HS-5 (cell line): ENCODE data around the gene RXFP4.

ENCODE experiments used
- DNase-seq: peaks from one replicate; pipeline ENCODE4 v3.0.0-alpha.2; 2012; ENCODE audit warnings: low read depth

Gene RXFP4

GRCh38 chr1:155931332-155932038 is 10.0 kb upstream of the RXFP4 start:
- DNase-seq = no peak

DNA sequence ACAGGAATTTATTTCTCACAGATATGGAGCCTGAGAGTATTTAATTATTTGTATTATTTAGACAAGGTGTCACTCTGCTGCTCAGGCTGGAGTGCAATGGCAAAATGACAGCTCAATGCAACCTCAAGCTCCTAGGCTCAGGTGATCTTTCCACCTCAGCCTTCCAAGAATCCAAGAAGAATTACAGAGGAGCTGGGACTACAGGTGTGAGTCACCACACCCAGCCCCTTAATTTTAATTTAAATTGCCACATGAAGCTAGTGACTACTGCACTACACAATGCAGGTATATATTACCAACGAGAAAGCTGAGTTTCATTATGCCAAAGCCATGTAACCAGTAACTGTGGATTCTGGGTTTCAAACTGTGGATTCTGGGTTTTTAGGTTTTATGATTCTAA is 9.4 kb upstream of the RXFP4 start:
- DNase-seq = no peak

DNA sequence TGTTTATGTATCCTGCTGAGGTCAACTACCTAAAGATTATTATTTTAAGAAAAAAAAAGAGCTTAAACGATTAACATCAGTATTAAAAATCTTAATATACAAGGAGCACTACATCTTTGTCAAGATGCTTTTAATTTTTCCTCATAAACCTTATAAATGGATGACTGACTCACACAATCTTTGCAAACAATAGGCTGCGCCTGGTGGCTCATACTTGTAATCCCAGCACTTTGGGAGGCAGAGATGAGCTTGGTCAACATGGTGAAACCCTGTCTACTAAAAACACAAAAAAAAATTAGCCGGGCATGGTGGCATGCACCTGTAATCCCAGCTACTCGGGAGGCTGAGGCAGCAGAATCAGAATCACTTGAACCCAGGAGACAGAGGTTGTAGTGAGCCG is 9.0 kb upstream of the RXFP4 start:
- no peak for DNase-seq

DNA sequence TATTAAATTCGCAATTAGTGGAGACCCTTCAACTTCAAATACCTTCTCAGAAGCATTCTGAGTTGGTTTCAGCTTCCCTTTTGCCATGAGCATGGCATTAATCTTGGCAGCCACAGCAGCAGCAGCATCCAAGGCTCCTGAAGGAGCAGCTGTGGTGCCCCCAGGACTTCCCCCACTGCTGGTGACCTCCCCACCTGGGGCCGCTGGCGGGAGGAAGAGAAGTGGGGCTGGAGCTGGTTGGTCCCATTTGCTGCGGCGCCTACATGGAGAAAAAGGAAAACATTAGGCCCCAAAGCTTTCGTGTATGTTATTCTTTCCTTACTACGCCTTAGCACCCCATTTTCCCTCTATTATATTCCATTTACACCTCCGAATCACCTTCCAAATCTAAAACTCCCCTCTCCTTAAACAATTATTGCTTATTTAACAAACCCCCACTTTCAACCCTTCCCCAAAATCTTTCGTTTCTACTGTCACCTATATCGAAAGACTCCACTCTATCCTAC is 7.8 kb upstream of the RXFP4 start:
- DNase-seq = no peak

DNA sequence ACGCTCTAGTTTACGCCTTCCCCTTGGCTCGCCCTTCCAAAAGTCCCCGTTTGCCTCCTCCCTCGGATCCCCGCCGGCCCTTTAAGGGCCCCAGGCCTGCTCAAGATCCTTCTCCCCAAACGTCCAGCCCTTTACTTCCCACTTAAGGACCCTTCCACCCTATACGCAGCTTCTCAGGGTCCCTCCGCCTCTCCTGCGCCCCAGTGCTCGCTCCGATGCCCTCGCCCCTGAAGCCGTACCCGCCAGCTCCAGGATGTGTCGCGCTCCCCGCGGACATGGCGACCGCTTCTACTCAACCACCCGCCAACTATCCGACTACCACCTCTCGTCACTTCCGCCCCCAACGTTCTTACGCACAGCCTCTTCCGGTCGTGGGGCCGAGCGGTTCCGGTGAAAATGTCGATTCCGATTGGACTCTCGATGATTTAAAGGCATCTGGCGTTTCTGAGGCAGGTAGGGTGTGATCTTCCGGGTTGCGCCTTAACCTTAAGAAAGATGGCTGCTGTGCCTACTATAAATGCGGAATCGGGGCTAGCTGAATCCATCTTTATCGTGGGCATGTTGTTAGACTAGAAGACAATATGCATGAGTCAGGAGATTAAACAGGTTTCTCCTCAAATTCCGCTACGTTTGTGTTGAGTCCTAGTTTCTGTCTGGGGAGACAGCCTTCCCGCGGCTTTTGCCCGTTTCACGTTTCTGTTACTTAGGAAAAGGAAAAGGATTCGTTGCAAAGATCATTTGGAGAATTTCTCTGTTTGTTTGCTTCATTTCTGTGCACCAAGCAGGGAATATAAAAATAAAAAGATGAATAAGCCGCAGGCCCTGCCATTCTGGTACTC is 7.1 kb upstream of the RXFP4 start, which contains the start of gene KHDC4:
TSS of gene KHDC4 (minus strand) at position 317 of the 839 bp plus-strand sequence. CDS start at position 277, 40 bp downstream.
- DNase-seq = peak; percentile 94

DNA sequence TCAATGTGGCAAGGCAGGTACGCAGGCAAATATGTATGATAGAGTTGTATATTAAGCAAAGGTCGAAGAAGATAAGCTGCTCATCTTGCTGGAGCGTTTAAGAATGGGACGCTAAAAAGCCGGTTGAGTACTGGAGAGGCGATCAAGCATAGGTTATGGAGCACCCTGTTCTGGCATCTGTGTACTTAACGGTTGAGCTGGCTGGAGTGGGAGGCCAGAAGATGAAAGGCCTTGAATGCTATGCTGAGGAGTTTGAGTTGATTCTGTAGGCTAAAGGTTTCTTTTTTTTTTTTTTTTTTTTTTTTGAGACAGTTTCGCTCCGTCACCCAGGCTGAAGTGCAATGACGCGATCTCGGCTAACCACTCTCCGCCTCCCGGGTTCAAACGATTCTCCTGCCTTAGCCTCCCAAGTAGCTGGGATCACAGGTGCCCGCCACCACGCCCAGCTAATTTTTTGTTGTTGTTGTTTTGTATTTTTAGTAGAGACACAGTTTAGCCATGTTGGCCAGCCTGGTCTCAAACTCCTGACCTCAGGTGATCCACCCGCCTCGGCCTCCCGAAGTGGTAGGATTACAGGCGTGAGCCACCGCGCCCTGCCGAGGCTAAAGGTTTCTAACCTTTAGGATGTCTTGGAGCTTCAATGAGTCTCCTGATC is 6.4 kb upstream of the RXFP4 start:
- no peak for DNase-seq

GRCh38 chr1:155938220-155938627 is 3.2 kb upstream of the RXFP4 start:
- no peak for DNase-seq

- no peak for DNase-seq
Observed at GRCh38 chr1:155940482-155940992, 901 bp upstream of the RXFP4 start.

- no peak for DNase-seq
Observed at GRCh38 chr1:155941845-155942531, 550 bp downstream of the RXFP4 start.

DNA sequence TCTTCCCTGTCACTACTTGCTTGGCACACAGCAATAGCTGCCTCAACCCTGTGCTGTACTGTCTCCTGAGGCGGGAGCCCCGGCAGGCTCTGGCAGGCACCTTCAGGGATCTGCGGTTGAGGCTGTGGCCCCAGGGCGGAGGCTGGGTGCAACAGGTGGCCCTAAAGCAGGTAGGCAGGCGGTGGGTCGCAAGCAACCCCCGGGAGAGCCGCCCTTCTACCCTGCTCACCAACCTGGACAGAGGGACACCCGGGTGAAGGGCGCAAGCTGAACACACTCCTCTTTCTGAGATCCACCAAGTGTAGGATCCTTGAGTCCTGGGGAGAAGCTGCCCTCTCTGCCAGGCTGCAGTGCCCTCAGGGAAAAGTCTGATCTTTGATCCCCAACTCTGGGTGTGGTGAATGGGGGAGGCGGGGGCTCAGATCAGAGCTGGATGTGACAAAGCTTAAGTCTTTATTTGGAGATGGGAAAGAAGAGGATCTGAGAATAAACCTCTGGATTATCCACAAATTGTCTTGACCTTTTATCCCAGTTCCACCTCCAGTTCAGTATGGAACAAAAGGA is 1.2 kb downstream of the RXFP4 start:
- no peak for DNase-seq

- DNase-seq = no peak
Observed at GRCh38 chr1:155944444-155944799, 3.0 kb downstream of the RXFP4 start.

DNA sequence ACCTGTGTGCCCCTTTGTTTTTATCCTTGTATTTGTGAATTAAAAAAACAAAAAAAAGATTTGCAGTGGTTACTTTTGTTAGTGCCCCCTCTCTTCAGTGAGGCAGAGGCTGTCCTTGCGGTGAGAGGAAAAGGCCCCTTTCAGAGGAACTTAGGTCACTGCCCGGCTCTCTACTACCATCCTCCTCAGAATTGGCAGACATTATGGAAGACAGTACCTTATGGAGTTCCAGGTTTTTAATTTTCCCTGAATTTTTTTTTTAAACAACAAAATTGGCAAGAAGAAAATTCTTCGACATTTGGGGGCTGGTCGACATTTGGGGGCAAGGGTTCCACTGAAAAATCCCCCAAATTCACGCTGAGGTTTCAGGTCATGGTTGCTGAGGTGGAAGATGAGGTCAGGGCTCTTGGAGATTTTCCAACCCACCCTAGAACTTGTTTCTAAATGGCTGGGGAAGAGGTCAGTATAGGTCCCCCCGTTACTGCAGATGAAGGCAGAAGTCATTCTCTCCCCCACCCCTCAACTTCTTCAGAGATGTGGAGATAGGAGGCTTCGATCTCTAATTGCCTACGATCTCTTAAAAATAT is 5.3 kb downstream of the RXFP4 start:
- no peak for DNase-seq

GRCh38 chr1:155947292-155947691 is 5.9 kb downstream of the RXFP4 start:
- no peak for DNase-seq

DNA sequence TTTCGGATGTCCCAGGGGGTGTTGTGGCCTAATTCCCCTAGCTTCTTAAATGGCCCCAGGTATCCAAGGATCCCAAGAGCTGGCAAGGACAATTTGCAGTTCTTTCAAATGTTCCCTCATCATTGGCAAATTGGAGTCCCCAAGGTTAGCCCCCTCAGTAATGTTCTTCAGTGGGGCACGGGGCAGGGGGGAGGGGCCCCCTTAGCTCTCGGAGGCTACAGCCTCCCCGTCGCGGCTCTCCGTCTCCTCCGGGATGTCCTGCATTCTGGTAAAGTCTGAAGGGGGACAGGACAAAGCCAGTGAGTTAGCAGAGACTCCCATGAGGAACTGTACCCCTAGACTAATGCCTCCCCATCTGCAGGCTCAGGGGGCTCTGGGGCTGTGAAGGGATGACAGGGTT is 6.3 kb downstream of the RXFP4 start:
- DNase-seq = no peak

GRCh38 chr1:155950829-155951228 is 9.4 kb downstream of the RXFP4 start:
- DNase-seq = no peak

DNA sequence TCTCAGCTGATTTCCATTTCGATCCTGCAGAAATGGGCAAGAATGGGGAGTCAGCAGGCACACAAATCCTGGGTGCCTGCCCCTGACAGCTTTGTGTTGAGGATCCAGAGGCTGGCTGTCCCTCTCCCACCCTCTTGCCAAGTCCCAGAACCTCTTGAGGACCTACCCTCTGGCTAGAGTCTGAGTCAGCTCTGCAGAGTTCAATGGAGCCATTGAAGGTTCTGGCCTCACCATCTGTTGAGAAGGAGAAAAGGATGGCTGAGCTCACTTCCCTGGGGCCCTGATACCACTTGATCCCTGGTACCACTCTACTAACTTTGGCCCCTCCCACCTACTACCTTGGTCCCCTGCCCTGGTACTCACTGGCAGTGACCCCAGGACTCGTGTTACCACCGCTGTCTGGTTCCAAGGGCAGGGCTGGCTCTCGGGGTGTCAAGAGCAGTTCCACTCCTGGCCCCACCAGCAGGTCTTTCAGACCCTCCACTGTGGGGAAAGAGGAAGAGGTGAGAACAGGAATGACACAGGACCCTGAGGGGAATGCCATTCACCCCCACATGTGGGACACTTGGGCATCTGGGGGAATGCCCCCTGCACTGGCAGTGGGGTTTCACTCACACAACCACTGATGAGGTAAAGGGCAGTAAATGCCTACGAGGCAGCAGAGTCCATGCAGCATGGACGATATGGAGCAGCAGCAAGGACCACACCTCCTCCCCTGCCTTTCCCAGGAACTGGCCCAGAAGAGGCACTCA is 10.5 kb downstream of the RXFP4 start:
- DNase-seq = no peak

- DNase-seq = no peak
Observed at GRCh38 chr1:155952505-155952890, 11.1 kb downstream of the RXFP4 start.

DNA sequence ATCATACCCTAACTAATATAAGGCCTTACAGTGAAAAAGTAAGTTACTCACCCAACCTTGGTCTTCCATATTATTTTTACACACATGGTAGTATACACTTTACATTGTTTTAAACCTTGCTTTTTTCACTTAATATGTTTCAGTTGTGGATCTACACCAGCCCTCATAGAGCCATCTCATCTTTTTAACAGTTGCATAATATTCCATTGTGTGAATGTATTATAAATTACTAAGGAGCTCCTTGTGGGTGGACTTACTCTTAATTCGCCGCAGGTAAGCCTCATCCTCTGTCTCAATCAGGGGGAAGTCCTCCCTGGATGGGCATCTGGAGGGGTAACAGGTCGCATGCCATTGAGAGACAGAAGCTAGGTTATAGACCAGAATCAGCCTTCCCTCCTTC is 13.2 kb downstream of the RXFP4 start:
- DNase-seq = no peak

GRCh38 chr1:155957411-155957915 is 16.0 kb downstream of the RXFP4 start:
- no peak for DNase-seq

GRCh38 chr1:155960081-155960745 is 18.8 kb downstream of the RXFP4 start:
- DNase-seq = no peak
